ENCODE measurements around the gene SIDT1.
A peak's percentile ranks its signal among the peaks of the same experiment; 100 is the strongest.

DNA sequence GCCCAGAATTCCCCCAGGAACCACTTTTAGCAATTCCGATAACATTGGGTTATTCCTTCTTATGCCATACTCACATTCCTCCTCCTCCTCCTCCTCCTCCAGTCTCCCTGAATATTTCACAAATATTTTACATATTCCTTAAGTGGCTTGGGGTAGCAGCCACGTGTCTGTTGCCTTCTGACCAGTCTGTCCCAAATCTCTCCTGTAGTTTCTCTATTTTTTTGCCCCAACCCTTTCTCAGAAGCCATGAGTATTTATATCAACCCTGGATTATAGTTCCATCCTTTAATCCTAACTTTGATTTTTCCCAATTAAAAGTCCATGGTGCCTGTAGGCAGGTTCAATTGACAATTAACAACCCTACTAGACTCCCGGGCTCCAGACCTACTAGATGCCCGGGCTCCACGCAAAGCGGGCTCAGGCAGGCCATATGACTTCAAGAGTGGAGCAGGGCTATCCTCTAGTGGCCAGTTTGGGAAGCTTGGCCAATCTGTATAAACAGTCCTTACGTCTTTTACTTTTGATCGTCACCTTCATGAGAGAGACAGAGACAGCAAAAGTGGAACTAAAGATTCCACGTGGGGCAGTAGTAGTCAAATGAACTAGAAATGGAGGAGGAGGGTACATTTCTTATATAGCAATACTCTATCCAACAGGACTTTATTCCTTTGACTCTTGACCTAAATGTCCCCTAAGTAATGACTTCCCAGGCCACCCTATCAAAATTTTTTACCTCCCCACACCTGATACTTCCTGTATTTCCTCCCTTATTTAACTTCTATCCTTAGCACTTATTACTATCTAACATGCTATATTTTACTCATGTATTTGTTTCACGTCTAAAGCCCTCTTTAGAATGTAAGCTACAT lies 94.4 kb downstream of the SIDT1 start:
- TF ChIP-seq EP300 (IDR thresholded peaks at IDR 0.05; ENCODE audit: low read depth): no peak
- no peak for TF ChIP-seq POLR2AphosphoS5 (IDR thresholded peaks at IDR 0.05)
- TF ChIP-seq, protein P1, sequence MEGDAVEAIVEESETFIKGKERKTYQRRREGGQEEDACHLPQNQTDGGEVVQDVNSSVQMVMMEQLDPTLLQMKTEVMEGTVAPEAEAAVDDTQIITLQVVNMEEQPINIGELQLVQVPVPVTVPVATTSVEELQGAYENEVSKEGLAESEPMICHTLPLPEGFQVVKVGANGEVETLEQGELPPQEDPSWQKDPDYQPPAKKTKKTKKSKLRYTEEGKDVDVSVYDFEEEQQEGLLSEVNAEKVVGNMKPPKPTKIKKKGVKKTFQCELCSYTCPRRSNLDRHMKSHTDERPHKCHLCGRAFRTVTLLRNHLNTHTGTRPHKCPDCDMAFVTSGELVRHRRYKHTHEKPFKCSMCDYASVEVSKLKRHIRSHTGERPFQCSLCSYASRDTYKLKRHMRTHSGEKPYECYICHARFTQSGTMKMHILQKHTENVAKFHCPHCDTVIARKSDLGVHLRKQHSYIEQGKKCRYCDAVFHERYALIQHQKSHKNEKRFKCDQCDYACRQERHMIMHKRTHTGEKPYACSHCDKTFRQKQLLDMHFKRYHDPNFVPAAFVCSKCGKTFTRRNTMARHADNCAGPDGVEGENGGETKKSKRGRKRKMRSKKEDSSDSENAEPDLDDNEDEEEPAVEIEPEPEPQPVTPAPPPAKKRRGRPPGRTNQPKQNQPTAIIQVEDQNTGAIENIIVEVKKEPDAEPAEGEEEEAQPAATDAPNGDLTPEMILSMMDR (IDR thresholded peaks at IDR 0.05): peak; percentile 73 to 82 (median 80)

Measured in transverse colon (tissue), 4 donors.